Stomach (tissue), 9 donors: ENCODE results near the gene SLC38A10. TPM values are rescaled to one million over a fixed set of nuclear protein-coding genes. Genes with fewer than 3 reads are reported as not detected.

ENCODE experiments used
- DNase-seq, 2 donors: peaks; one replicate each; pipeline versions ENCODE4 v3.0.0 to v3.0.0-alpha.2; 2013 to 2019
- H3K27ac ChIP-seq, 5 donors: fragments of 200-600 bp in 4 of 5; sonication (generic) in 4 of 5; one replicate each; pipeline ENCODE4 v1.5.1; 2013 to 2019; ENCODE audit warnings: mild to moderate bottlenecking in 1 of 5, moderate library complexity in 1 of 5
- H3K27me3 ChIP-seq, 3 donors: fragments of 200-600 bp; sonication (generic); one replicate each; pipeline ENCODE4 v1.5.1; 2017 to 2019; ENCODE audit warnings: mixed run types in 1 of 3
- H3K36me3 ChIP-seq, 4 donors: fragments of 200-600 bp; sonication (generic); 1 replicate in 3 of 4; 2 replicates in 1 of 4; pipeline ENCODE4 v1.5.1; 2016 to 2019
- H3K4me1 ChIP-seq, 4 donors: fragments of 200-600 bp; sonication (generic); one replicate each; pipeline ENCODE4 v1.5.1; 2016 to 2019
- H3K4me3 ChIP-seq, 4 donors: fragments of 200-600 bp; sonication (generic) in 3 of 4; one replicate each; pipeline ENCODE4 v1.5.1; 2016 to 2019; ENCODE audit warnings: mild to moderate bottlenecking in 1 of 4
- H3K9me3 ChIP-seq, 4 donors: fragments of 200-600 bp; sonication (generic); one replicate each; pipeline ENCODE4 v1.5.1; 2016 to 2019
- CTCF ChIP-seq, 7 experiments: fragments of 450-650 bp in 4 of 7; fragments of 200-600 bp in 3 of 7; sonication (generic) in 3 of 7; IDR thresholded peaks; one replicate each; pipeline ENCODE4 v1.5.1; 2016 to 2019; ENCODE audit warnings: antibody characterized with exemption in 7 of 7, control low read depth in 2 of 7, mild to moderate bottlenecking in 1 of 7
- EP300 ChIP-seq: sonication (generic); formaldehyde crosslinking; IDR thresholded peaks from one replicate; pipeline ENCODE4 v1.6.1; 2017; ENCODE audit warnings: antibody characterized with exemption
- POLR2A ChIP-seq, 4 donors: fragments of 450-650 bp; IDR thresholded peaks; one replicate each; pipeline ENCODE4 v1.6.1; 2016; ENCODE audit warnings: antibody characterized with exemption in 4 of 4, control low read depth in 2 of 4, mild to moderate bottlenecking in 1 of 4, moderate library complexity in 1 of 4
- POLR2AphosphoS5 ChIP-seq, 3 donors: sonication (generic); formaldehyde crosslinking; IDR thresholded peaks; one replicate each; pipeline ENCODE4 v1.6.1; 2016; ENCODE audit warnings: antibody characterized with exemption in 3 of 3
- WGBS, 5 donors: extraction: QIAGEN DNeasy Blood & Tissue Kit in 3 of 5; methylation state at CpG; one replicate each; pipeline versions ENCODE4 v1.1.5 to v1.1.7; 2013 to 2018; 5-methylcytosine and 5-hydroxymethylcytosine counted together
- intact Hi-C: fragments of 100-400 bp; cut with DNase I; formaldehyde crosslinking; loops from one replicate; pipeline ENCODE4 v1.15.1; 2023; ENCODE audit warnings: low total_unique reads
- polyA plus RNA-seq, 3 donors: library from polyadenylated mRNA; stranded (reverse); fragments of 200-250 nt; gene quantifications; one replicate each; pipeline ENCODE4 v1.2.3, GENCODE V29; 2013
- total RNA-seq, 5 donors: library from RNA; depleted of rRNA; stranded (reverse); fragments of >200 nt; gene quantifications; one replicate each; pipeline versions ENCODE4 v1.1.0 to v1.2.3, GENCODE V29; 2014 to 2016
- donor health status: healthy with polysubstance abuse.
- donor health status: Bipolar disorder and iron deficiency.
- donor health status: healthy.

SLC38A10 gene
- total and polyA plus RNA-seq, 8 donors = 18.6 to 140 (median 67.3) TPM

GRCh38 chr17:81329927-81330883, 35.1 kb upstream of the SLC38A10 start:
- TF ChIP-seq POLR2AphosphoS5 (IDR thresholded peaks at IDR 0.05) (no peak), POLR2A (IDR thresholded peaks at IDR 0.05) (no peak), CTCF (IDR thresholded peaks at IDR 0.05) (no peak), EP300 (no peak)
- H3K27ac ChIP-seq = peak overlapping the region in 4 of 5 donors; percentile 75 to 87 (median 84)
- no peaks in the 10 kb centered on the region for H3K9me3 ChIP-seq
- DNase-seq = peak in 1 of 2 donors; percentile 87
- peaks cover 23 to 77% (median 33%) of the 10 kb centered on the region in 4 donors for H3K4me1 ChIP-seq
- H3K27me3 ChIP-seq = peaks cover 0 to 21% (median 0%) of the 10 kb centered on the region in 3 donors
- peak overlapping the region in 1 of 4 donors; percentile 6 for H3K4me3 ChIP-seq
- no peaks in the 10 kb centered on the region for H3K36me3 ChIP-seq
- WGBS, 5 donors = 48 to 76% (median 63%) methylated on average over 8 to 23 of the region's 23 CpGs
- intact Hi-C loops = no loop called here

- Histone ChIP-seq H3K36me3 (no peaks in the 10 kb centered on the region), H3K4me1 (peaks cover 23 to 70% (median 33%) of the 10 kb centered on the region in 4 donors), H3K9me3 (no peaks in the 10 kb centered on the region), H3K27ac (peak overlapping the region; percentile 12 to 87 (median 82)), H3K4me3 (peak overlapping the region in 1 of 4 donors; percentile 6), H3K27me3 (peaks cover 0 to 17% (median 0%) of the 10 kb centered on the region in 3 donors)
- no peak for TF ChIP-seq CTCF (IDR thresholded peaks at IDR 0.05)
- TF ChIP-seq EP300 = no peak
- TF ChIP-seq POLR2AphosphoS5 (IDR thresholded peaks at IDR 0.05) = peak in 2 of 3 donors; percentile 46 to 62
- intact Hi-C loops = no loop called here
- 32 to 48% (median 42%) methylated on average over 19 to 28 of the region's 28 CpGs for WGBS, 5 donors
- peak; percentile 80 to 94 for DNase-seq
Measured at GRCh38 chr17:81328978-81329926, 34.1 kb upstream of the SLC38A10 start.

GRCh38 chr17:81328489-81328888, 33.4 kb upstream of the SLC38A10 start:
- H3K27ac ChIP-seq = peak overlapping the region in 4 of 5 donors; percentile 75 to 87 (median 84)
- H3K9me3 ChIP-seq = no peaks in the 10 kb centered on the region
- H3K36me3 ChIP-seq = no peaks in the 10 kb centered on the region
- 41 to 67% (median 55%) methylated on average over 8 to 14 of the region's 14 CpGs for WGBS, 5 donors
- H3K27me3 ChIP-seq = peaks cover 0 to 16% (median 0%) of the 10 kb centered on the region in 3 donors
- DNase-seq = peak in 1 of 2 donors; percentile 65
- H3K4me3 ChIP-seq = no peak overlapping the region
- intact Hi-C loops = no loop called here
- H3K4me1 ChIP-seq = peaks cover 23 to 68% (median 33%) of the 10 kb centered on the region in 4 donors
- TF ChIP-seq CTCF (IDR thresholded peaks at IDR 0.05) (no peak), POLR2A (IDR thresholded peaks at IDR 0.05) (no peak), EP300 (no peak), POLR2AphosphoS5 (IDR thresholded peaks at IDR 0.05) (no peak)
